Transverse colon (tissue), 4 donors: Measurements from ENCODE around the gene INTS14. TPM values are rescaled to one million over a fixed set of nuclear protein-coding genes. Genes with fewer than 3 reads are reported as not detected.
"Not testable (repeated sequence)": the region's sequence is repeated elsewhere in the genome, so short reads cannot be mapped to it uniquely, and the experiment has no call there.

ENCODE experiments used
- DNase-seq: peaks from one replicate; pipeline ENCODE4 v3.0.0-alpha.2; 2019
- H3K27ac ChIP-seq, 4 donors: fragments of 200-600 bp; sonication (generic); 2 replicates each; pipeline ENCODE4 v1.5.1; 2016 to 2018; ENCODE audit warnings: inconsistent platforms in 4 of 4
- H3K27me3 ChIP-seq: fragments of 200-600 bp; sonication (generic); 2 replicates; pipeline ENCODE4 v1.5.1; 2017; ENCODE audit warnings: inconsistent platforms
- H3K36me3 ChIP-seq, 4 donors: fragments of 200-600 bp; sonication (generic); 2 replicates each; pipeline ENCODE4 v1.5.1; 2017 to 2019; ENCODE audit warnings: inconsistent platforms in 4 of 4
- H3K4me1 ChIP-seq, 4 donors: fragments of 200-600 bp; sonication (generic); 2 replicates each; pipeline ENCODE4 v1.5.1; 2017 to 2020; ENCODE audit warnings: inconsistent platforms in 4 of 4
- H3K4me3 ChIP-seq, 4 donors: fragments of 200-600 bp; sonication (generic); 1 replicate in 1 of 4; 2 replicates in 3 of 4; pipeline versions ENCODE4 v1.5.1 to v1.6.1; 2017 to 2019; ENCODE audit warnings: inconsistent platforms in 4 of 4
- H3K9me3 ChIP-seq, 2 donors: fragments of 200-600 bp; sonication (generic); 2 replicates each; pipeline ENCODE4 v1.5.1; 2017 to 2019; ENCODE audit warnings: inconsistent platforms in 2 of 2
- CTCF ChIP-seq, 5 experiments: fragments of 200-600 bp in 3 of 5; fragments of 450-650 bp in 2 of 5; sonication (generic) in 3 of 5; IDR thresholded peaks; 1 replicate in 2 of 5; 2 replicates in 3 of 5; pipeline ENCODE4 v1.5.1; 2016 to 2017; ENCODE audit warnings: antibody characterized with exemption in 5 of 5, inconsistent platforms in 3 of 5, mild to moderate bottlenecking in 2 of 5, moderate library complexity in 1 of 5
- EP300 ChIP-seq: sonication (generic); formaldehyde crosslinking; IDR thresholded peaks from one replicate; pipeline ENCODE4 v1.6.1; 2017; ENCODE audit warnings: antibody characterized with exemption, low read depth
- POLR2A ChIP-seq: fragments of 450-650 bp; IDR thresholded peaks from one replicate; pipeline ENCODE4 v1.6.1; 2016; ENCODE audit warnings: antibody characterized with exemption, mild to moderate bottlenecking, moderate library complexity
- POLR2AphosphoS5 ChIP-seq, 3 donors: sonication (generic); formaldehyde crosslinking; IDR thresholded peaks; one replicate each; pipeline ENCODE4 v1.6.1; 2016; ENCODE audit warnings: antibody characterized with exemption in 3 of 3
- WGBS, 2 donors: methylation state at CpG; one replicate each; pipeline ENCODE4 v1.1.5; 2018; ENCODE audit warnings: low coverage in 1 of 2; 5-methylcytosine and 5-hydroxymethylcytosine counted together
- in situ Hi-C, 4 donors: fragments of 200-750 bp; cut with MboI; loops; one replicate each; pipeline versions ENCODE4 v1.15.0 to v1.15.1; 2017; ENCODE audit warnings: low sequenced_read_pairs in 3 of 4, low pct_ligation_motif_present in 1 of 4, low pct_unique_long_range_greater_than_20kb in 1 of 4
- intact Hi-C: fragments of 100-400 bp; cut with DNase I; formaldehyde crosslinking; loops from one replicate; pipeline ENCODE4 v1.15.1; 2023; ENCODE audit warnings: low total_unique reads
- total RNA-seq, 4 donors: library from RNA; depleted of rRNA; stranded (reverse); fragments of >200 nt; gene quantifications; one replicate each; pipeline ENCODE4 v1.1.0, GENCODE V29; 2016

The INTS14 gene
- total RNA-seq, 4 donors from 2014 or later = 12.3 to 272 (median 37.2) TPM

- WGBS, 2 donors = 67 to 68% methylated on average over 2 of the region's 2 CpGs
- no peaks in the 10 kb centered on the region for H3K4me1 ChIP-seq
- no peaks in the 10 kb centered on the region for H3K9me3 ChIP-seq
- no peak for TF ChIP-seq EP300
- H3K27me3 ChIP-seq = no peaks in the 10 kb centered on the region
- in situ Hi-C loops = no loop called here
- intact Hi-C loops = no loop called here
- H3K27ac ChIP-seq = no peak overlapping the region
- H3K36me3 ChIP-seq = no peaks in the 10 kb centered on the region
- no peak for DNase-seq
- H3K4me3 ChIP-seq = no peak overlapping the region
Measured at GRCh38 chr15:65551183-65551582, 59.7 kb downstream of the INTS14 start.

- H3K9me3 ChIP-seq = no peaks in the 10 kb centered on the region
- H3K27ac ChIP-seq = no peak overlapping the region
- no peak overlapping the region for H3K4me3 ChIP-seq
- WGBS, 2 donors = 72 to 94% methylated on average over 2 to 3 of the region's 3 CpGs
- no peak for DNase-seq
- intact Hi-C loops = no loop called here
- no peaks in the 10 kb centered on the region for H3K27me3 ChIP-seq
- no peaks in the 10 kb centered on the region for H3K36me3 ChIP-seq
- in situ Hi-C loops = no loop called here
- TF ChIP-seq POLR2AphosphoS5 (IDR thresholded peaks at IDR 0.05) = no peak
- H3K4me1 ChIP-seq = no peaks in the 10 kb centered on the region
Measured at GRCh38 chr15:65550681-65551098, 60.2 kb downstream of the INTS14 start.

GRCh38 chr15:65549288-65549687 is 61.6 kb downstream of the INTS14 start:
- H3K4me1 ChIP-seq, H3K36me3 ChIP-seq, H3K27ac ChIP-seq, in situ Hi-C loops, intact Hi-C loops, DNase-seq, H3K27me3 ChIP-seq, H3K4me3 ChIP-seq, H3K9me3 ChIP-seq: not testable (repeated sequence)
- WGBS, 2 donors = 83 to 96% methylated on average over 1 to 9 of the region's 9 CpGs

- intact Hi-C loops (no loop called here), in situ Hi-C loops (no loop called here)
- H3K27me3 ChIP-seq = no peaks in the 10 kb centered on the region
- H3K4me3 ChIP-seq = no peak overlapping the region
- no peaks in the 10 kb centered on the region for H3K9me3 ChIP-seq
- no peaks in the 10 kb centered on the region for H3K36me3 ChIP-seq
- no peak overlapping the region for H3K27ac ChIP-seq
- no peak for TF ChIP-seq POLR2AphosphoS5 (IDR thresholded peaks at IDR 0.05)
- TF ChIP-seq POLR2A = no peak
- TF ChIP-seq EP300 = no peak
- no peak for TF ChIP-seq CTCF (IDR thresholded peaks at IDR 0.05)
- H3K4me1 ChIP-seq = no peaks in the 10 kb centered on the region
- DNase-seq = no peak
Measured at GRCh38 chr15:65547841-65548240, 63.1 kb downstream of the INTS14 start.

- H3K27me3 ChIP-seq = no peaks in the 10 kb centered on the region
- H3K27ac ChIP-seq = no peak overlapping the region
- in situ Hi-C loops (no loop called here), intact Hi-C loops (no loop called here)
- H3K36me3 ChIP-seq = no peaks in the 10 kb centered on the region
- no peak for TF ChIP-seq EP300
- TF ChIP-seq POLR2A = no peak
- TF ChIP-seq CTCF (IDR thresholded peaks at IDR 0.05) = no peak
- TF ChIP-seq POLR2AphosphoS5 (IDR thresholded peaks at IDR 0.05) = no peak
- H3K9me3 ChIP-seq = no peaks in the 10 kb centered on the region
- H3K4me3 ChIP-seq = no peak overlapping the region
- no peak for DNase-seq
- H3K4me1 ChIP-seq = peaks cover 0 to 12% (median 6%) of the 10 kb centered on the region in 4 donors
- 70 to 74% methylated on average over 3 of the region's 3 CpGs for WGBS, 2 donors
Measured at GRCh38 chr15:65541231-65541820, 69.6 kb downstream of the INTS14 start.

- H3K9me3 ChIP-seq = no peaks in the 10 kb centered on the region
- in situ Hi-C loops (no loop called here), intact Hi-C loops (no loop called here)
- peaks cover 0 to 12% (median 6%) of the 10 kb centered on the region in 4 donors for H3K4me1 ChIP-seq
- no peak for TF ChIP-seq EP300
- TF ChIP-seq POLR2A = no peak
- TF ChIP-seq CTCF (IDR thresholded peaks at IDR 0.05) = no peak
- TF ChIP-seq POLR2AphosphoS5 (IDR thresholded peaks at IDR 0.05) = no peak
- H3K4me3 ChIP-seq = no peak overlapping the region
- no peaks in the 10 kb centered on the region for H3K27me3 ChIP-seq
- no peaks in the 10 kb centered on the region for H3K36me3 ChIP-seq
- DNase-seq = no peak
- WGBS, 2 donors = 63 to 89% methylated on average over 1 of the region's 1 CpG
- H3K27ac ChIP-seq = no peak overlapping the region
Measured at GRCh38 chr15:65540314-65540713, 70.6 kb downstream of the INTS14 start.
